Measurements from ENCODE around the gene SIRPG.
"Not testable (repeated sequence)": the region's sequence is repeated elsewhere in the genome, so short reads cannot be mapped to it uniquely, and the experiment has no call there.

The SIRPG gene

GRCh38 chr20:1671891-1672669, 14.5 kb upstream of the SIRPG start:
- DNase-seq (ENCODE audit: low spot score) = no peak

GRCh38 chr20:1669304-1669703, 11.7 kb upstream of the SIRPG start:
- no peak for DNase-seq (ENCODE audit: low spot score)

GRCh38 chr20:1667502-1668085, 10.0 kb upstream of the SIRPG start:
- DNase-seq (ENCODE audit: low spot score) = no peak

GRCh38 chr20:1666802-1667201, 9.2 kb upstream of the SIRPG start:
- DNase-seq (ENCODE audit: low spot score) = no peak

GRCh38 chr20:1665345-1665744, 7.8 kb upstream of the SIRPG start:
- DNase-seq (ENCODE audit: low spot score) = no peak

- DNase-seq (ENCODE audit: low spot score) = no peak
Measured at GRCh38 chr20:1664911-1665310, 7.3 kb upstream of the SIRPG start.

- DNase-seq (ENCODE audit: low spot score) = no peak
Measured at GRCh38 chr20:1663917-1664316, 6.3 kb upstream of the SIRPG start.

- no peak for DNase-seq (ENCODE audit: low spot score)
Measured at GRCh38 chr20:1661542-1662299, 4.1 kb upstream of the SIRPG start.

GRCh38 chr20:1660246-1660645, 2.7 kb upstream of the SIRPG start:
- DNase-seq (ENCODE audit: low spot score) = no peak

- no peak for DNase-seq (ENCODE audit: low spot score)
Measured at GRCh38 chr20:1656844-1657243, 735 bp downstream of the SIRPG start.

- DNase-seq (ENCODE audit: low spot score) = no peak
Measured at GRCh38 chr20:1654996-1655395, 2.6 kb downstream of the SIRPG start.

GRCh38 chr20:1652960-1653359, 4.6 kb downstream of the SIRPG start:
- DNase-seq (ENCODE audit: low spot score) = no peak

GRCh38 chr20:1652104-1652503, 5.5 kb downstream of the SIRPG start:
- DNase-seq (ENCODE audit: low spot score) = no peak

GRCh38 chr20:1651268-1652058, 6.1 kb downstream of the SIRPG start:
- no peak for DNase-seq (ENCODE audit: low spot score)

GRCh38 chr20:1648101-1648500, 9.5 kb downstream of the SIRPG start:
- DNase-seq (ENCODE audit: low spot score) = no peak

- DNase-seq (ENCODE audit: low spot score) = no peak
Measured at GRCh38 chr20:1646975-1647431, 10.6 kb downstream of the SIRPG start.

- DNase-seq (ENCODE audit: low spot score) = no peak
Measured at GRCh38 chr20:1644101-1644962, 13.2 kb downstream of the SIRPG start.

GRCh38 chr20:1638643-1639042, 18.9 kb downstream of the SIRPG start:
- not testable (repeated sequence) for DNase-seq (ENCODE audit: low spot score)

GRCh38 chr20:1637755-1638154, 19.8 kb downstream of the SIRPG start:
- DNase-seq (ENCODE audit: low spot score) = no peak

- DNase-seq (ENCODE audit: low spot score) = no peak
Measured at GRCh38 chr20:1637226-1637625, 20.4 kb downstream of the SIRPG start.

GRCh38 chr20:1636621-1637020, 21.0 kb downstream of the SIRPG start:
- DNase-seq (ENCODE audit: low spot score) = no peak

All from hematopoietic multipotent progenitor cell treated with erythropoietin and hydrocortisone succinate and interleukin-3 and kit ligand, for 17 days (in vitro differentiated cells).